HG03039 (cell line): ENCODE data around the gene MAP2K2.

Experiments
- ATAC-seq: cut with Tn5 transposase; IDR thresholded peaks from one replicate; pipeline ENCODE4 v1.9.1; 2021; ENCODE audit warnings: mild to moderate bottlenecking, moderate library complexity; ENCODE audit not compliant: unreplicated experiment

Gene MAP2K2

GRCh38 chr19:4062419-4063368, 61.2 kb downstream of the MAP2K2 start:
- no peak for ATAC-seq

- no peak for ATAC-seq
Observed at GRCh38 chr19:4061683-4062418, 62.1 kb downstream of the MAP2K2 start.

GRCh38 chr19:4061178-4061682, 62.7 kb downstream of the MAP2K2 start:
- no peak for ATAC-seq

GRCh38 chr19:4060621-4061177, 63.2 kb downstream of the MAP2K2 start:
- no peak for ATAC-seq

- ATAC-seq, result no peak
Observed at GRCh38 chr19:4059891-4060620, 63.9 kb downstream of the MAP2K2 start.

- no peak for ATAC-seq
Observed at GRCh38 chr19:4059453-4059871, 64.5 kb downstream of the MAP2K2 start.

GRCh38 chr19:4058693-4059452, 65.0 kb downstream of the MAP2K2 start:
- ATAC-seq, result no peak

- no peak for ATAC-seq
Observed at GRCh38 chr19:4057931-4058692, 65.8 kb downstream of the MAP2K2 start.

GRCh38 chr19:4055209-4055552, 68.7 kb downstream of the MAP2K2 start:
- no peak for ATAC-seq

- no peak for ATAC-seq
Observed at GRCh38 chr19:4054441-4055208, 69.3 kb downstream of the MAP2K2 start.

GRCh38 chr19:4053423-4054324, 70.2 kb downstream of the MAP2K2 start:
- ATAC-seq, result no peak

GRCh38 chr19:4052993-4053422, 70.9 kb downstream of the MAP2K2 start:
- ATAC-seq, result no peak

GRCh38 chr19:4052114-4052992, 71.6 kb downstream of the MAP2K2 start:
- no peak for ATAC-seq

- no peak for ATAC-seq
Observed at GRCh38 chr19:4051175-4052101, 72.5 kb downstream of the MAP2K2 start.

- no peak for ATAC-seq
Observed at GRCh38 chr19:4049432-4049831, 74.5 kb downstream of the MAP2K2 start.
